NCI-H748 treated with DMSO at 0.1 percent for 48 hours (cell line): Measurements from ENCODE around the gene DRAM1.
"Not testable (repeated sequence)": the region's sequence is repeated elsewhere in the genome, so short reads cannot be mapped to it uniquely, and the experiment has no call there.

Experiments
- DNase-seq: peaks from one replicate; lab custom pipeline; 2025; lab: John Stamatoyannopoulos, UW

The DRAM1 gene

DNA sequence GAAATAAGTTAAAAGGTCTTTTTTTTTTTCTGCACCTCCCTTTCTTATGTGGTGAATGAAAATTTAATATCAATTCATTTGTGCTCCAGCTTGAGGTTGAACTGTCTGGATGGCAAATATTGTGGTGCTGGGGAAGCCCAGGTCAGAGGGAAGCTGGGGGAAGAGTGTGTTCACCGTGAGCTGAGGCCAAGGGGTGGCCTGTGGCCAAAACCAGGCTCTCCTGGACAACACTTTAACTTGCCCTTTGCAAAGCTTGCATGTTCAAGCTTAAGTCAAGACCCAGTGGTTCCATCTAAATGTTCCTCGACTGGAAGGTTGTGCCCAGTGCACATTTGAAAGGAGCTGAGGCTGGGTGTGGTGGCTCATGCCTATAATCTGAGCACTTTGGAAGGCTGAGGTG lies 28.8 kb downstream of the DRAM1 start:
- DNase-seq, result no peak

DNA sequence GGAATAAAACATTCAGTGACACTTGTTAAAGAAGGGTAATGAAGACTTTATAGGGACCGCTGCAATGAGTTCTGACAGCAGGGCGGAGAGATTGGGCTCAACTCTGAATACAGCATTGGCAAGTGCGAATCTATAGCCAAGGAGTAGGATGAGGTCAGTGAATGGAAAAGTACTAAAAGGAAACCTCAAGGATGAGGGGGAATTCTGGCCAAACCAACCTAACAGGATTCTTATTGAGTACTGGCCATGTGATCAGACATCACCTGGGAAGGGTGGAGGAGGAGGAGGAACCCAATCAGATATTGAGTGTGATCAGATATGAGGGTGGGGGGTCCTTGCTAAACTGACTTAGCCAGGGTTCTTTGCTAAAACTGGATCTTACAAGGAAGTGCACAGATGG lies 31.0 kb downstream of the DRAM1 start:
- no peak for DNase-seq

DNA sequence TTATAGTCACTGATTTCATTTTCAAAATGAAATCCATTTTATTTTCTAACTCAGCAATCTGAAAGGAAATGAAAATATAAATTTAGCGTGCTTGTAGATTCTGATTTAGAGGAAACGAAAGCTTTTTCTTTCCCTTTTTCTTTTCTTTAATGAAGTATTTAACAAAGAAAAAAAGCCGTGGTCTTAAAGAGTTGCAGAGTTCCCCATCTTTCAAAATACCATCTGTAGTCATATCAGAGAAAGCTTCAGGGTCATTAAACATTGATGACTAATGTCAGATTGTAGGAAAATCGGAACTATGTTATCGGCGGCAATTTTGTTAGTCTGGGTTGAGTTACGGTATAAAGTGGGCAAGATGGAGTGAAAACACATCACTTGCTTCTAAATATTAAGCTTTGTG lies 32.3 kb downstream of the DRAM1 start:
- DNase-seq, result no peak

DNA sequence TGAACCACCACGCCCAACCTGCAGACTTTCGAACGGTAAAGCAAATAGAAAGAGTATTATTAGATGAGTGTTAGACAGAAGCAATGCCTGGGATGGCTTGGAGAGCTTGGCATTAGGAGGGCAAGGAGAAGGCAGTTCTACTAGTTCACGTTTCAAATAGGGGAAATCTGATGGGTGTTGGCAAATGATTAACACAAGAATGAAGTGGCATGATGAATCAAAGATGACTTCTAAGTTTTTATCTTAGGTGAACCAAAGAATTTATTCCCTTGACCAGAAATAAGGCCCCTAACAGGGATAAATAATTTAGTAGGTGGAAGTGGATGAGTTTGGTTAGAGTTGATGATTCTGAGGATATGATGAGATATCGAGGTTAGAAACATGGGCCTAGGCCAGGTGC lies 38.5 kb downstream of the DRAM1 start:
- no peak for DNase-seq

DNA sequence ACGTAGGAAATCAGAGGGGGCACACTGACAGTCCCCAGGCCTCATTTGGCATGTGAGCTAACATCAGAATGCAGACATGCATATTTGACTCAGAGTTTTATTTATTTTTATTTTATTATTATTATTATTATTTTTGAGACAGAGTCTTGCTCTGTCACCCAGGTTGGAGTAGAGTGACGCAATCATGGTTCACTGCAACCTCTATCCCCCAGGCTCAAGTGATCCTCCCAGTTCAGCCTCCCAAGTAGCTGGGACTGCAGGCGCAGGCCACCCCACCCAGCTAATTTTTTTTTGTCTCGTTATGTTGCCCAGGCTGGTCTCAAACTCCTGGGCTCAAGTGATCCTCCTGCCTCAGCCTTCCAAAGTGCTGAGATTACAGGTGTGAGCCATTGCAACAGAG lies 41.4 kb downstream of the DRAM1 start:
- not testable (repeated sequence) for DNase-seq

DNA sequence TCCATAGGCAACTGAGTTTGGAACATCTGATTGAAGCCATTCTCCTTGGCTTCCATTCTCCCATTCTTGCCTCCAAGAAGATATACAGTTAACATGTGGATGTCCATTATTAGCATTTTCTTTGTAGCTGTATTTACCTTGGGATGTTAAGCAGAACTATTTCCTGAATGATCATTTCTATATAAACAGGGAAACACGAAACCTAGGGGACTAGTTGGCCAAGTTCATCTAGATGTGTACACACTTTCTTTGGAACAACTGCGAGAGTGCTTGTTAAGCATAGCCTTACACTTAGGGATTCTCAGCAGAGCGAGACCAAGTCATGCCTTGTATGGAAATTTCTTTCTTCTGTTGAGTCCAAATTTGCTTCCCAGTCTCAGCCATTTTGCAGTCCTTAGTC lies 42.1 kb downstream of the DRAM1 start:
- DNase-seq, result no peak

DNA sequence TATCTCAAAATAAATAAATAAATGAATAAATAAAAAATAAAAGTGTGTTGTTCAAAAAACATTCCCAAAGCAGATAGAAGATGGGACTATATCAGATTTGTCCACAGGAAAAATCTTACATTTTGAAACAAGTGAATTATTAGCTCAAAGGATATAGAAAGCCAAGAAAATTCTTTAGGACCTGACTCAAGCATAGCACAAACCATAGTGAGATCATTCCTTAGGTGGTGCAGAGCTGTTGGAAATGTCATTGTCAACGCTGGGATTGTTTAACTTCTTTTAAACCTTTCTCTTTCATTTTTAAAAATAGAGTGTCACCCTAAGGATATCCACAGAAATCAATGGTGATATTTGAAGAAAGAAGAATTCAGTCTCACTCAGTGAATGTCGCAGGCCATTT lies 43.5 kb downstream of the DRAM1 start:
- no peak for DNase-seq

DNA sequence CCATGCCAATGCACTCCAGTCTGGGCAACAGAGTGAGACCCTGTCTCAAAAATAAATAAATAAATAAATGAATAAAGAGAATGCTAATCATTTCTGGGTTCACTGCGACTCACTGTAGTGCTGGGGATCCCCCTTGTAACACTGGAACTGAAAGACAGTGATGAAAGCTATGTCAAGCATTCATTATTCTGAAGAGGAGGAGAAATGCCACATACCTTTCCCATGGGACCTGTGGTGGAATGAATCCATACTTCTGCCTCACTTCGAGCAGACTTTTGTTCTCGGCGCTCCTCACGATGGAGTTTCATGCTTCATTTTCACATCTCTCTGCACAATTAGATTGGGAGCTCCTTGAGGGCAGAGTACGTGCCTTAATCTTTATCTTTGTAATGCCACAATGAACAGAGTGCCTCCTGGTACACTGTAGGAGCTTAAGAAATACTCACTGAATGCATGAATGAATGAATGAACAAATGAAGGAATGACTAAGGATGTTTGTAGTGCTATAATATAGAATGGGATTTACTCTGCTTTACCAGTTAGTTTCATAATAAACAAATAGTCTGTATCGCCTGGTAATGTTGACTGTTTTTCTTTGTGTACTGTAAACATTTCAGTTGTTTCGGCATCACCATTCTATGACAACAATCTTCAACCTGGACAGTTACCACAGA lies 45.8 kb downstream of the DRAM1 start:
- DNase-seq, result no peak

DNA sequence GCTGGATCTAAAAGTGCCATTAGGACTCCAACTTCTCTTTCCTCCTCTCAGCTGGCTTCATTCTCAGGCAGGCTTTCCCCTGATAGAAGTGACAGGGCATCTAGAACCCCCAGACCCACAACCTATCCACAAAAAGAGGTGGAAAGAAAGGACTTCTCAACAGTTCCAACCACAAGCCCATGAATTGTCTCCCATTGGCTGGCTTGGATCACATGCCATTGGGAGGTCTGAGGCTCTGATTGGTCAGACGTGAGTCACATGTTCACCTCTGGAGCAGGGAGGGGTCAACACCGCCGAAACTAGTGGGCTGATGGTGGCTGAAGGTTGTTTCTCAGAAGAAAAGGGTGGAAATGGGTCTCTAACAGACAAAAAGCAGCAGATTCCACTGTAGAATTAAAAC lies 47.2 kb downstream of the DRAM1 start:
- no peak for DNase-seq

DNA sequence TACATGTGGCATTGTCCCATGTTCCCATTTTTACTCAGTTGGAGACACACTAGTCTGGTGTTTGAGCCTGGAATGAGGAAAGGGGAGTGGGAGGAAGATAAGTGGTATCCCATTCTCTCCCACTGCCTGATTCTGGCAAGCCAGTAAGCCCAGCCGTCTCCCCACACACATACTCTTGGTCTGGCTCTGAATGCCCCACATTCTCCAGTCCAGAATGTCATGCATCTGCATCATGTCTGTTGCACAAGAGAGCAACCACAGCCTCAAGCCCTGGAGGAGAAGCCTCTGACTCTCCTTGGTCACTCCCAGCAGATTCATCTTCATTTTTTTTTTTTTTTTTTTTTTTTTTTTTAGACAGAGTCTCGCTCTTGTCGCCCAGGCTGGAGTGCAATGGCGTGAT lies 48.0 kb downstream of the DRAM1 start:
- DNase-seq, result no peak

DNA sequence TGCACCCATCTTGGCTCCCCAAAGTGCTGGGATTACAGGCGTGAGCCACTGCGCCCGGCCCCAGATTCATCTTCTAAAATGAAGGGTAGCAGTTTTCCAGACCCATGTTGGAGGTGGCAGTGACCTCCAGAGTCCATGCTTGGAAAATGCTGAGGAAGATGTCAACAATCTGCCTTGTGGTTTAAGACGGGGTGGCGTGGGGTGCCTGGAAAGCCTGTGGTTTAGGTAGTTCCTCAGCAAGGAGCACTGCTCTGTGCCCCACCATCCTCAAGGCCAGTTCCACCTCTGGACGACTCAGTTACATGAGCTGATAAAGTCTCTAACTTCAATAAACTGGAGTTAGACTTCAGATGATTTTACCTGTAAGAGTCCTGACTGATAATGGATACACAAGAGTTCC lies 48.6 kb downstream of the DRAM1 start:
- DNase-seq, result no peak

DNA sequence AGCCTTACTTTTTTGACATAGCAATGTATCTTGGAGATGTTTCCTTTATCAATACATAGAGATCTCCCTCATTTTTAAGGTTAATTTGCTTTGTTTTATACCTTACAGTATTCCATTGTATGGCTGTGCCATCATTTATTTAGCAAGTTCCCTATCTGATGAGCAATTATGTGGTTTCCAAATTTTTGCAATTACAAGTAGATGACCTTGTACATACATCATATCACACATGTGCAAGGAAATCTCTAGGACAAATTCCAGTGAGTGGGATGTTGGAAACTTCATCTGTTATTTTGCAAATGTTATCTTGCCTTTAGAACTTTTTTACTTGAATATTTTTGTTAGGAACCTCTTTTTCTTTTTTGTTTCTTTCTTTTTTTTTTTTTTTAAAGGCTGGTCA lies 49.7 kb downstream of the DRAM1 start:
- DNase-seq, result no peak

DNA sequence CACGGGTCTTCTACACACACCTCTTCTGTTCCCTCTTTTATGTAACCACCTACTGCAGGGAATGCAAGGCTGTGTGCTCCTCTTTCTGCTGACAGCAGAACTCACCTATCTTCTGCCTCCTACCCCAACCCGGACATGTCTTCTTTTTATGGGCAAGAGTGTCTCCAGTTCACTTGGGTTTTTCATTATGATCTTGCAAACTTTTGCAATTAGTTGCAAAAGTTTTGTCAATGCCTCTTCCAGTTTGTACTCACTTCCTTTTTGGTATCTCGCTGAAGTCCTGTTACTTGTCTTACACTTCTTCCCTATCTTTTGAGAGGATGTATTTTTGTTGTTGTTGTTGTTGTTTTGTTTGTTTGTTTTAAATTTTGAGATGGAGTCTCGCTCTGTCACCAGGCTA lies 50.6 kb downstream of the DRAM1 start:
- DNase-seq, result no peak

DNA sequence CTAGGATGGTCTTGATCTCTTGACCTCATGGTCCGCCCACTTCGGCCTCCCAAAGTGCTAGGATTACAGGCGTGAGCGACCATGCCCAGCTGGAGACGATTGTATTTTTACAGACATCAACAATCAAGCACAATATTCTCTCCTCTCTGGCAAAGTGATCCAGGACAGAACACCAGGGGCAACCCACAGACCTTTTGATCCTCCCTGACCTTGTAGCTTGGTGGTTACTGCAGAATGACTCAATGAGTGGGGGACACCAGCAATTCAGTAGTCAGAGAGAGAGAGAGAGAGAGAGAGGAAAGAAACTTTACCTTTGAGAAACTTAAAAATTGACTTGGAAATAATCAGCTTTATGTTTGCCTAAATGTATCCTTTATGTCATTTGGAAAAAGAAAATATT lies 51.2 kb downstream of the DRAM1 start:
- no peak for DNase-seq

DNA sequence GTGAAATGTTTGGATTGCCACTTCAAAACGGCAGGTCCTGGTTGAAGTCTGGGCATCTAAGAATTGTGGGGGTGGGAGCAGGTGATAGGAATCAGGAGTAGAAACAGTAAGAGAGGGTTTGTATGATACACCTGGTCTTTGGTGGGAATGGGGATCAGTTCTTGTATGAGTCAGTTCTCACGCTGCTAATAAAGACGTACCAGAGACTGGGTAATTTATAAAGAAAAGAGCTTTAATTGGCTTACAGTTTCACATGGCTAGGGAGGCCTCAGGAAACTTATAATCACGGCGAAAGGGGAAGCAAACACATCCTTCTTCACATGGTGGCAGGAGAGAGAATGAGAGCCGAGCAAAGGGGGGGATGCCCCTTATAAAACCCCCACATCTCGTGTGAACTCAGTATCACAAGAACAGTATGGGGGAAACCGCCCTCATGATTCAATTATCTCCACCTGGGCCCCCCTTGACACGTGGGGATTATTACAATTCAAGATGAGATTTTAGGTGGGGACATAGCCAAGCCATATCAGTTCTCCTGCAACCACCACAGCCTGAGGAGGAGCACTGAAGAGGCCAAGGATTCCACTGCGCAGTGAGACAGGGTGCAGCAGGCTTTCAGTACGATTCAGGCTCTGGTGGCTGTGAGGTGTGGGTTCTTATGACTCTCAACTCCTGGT lies 52.1 kb downstream of the DRAM1 start:
- no peak for DNase-seq

DNA sequence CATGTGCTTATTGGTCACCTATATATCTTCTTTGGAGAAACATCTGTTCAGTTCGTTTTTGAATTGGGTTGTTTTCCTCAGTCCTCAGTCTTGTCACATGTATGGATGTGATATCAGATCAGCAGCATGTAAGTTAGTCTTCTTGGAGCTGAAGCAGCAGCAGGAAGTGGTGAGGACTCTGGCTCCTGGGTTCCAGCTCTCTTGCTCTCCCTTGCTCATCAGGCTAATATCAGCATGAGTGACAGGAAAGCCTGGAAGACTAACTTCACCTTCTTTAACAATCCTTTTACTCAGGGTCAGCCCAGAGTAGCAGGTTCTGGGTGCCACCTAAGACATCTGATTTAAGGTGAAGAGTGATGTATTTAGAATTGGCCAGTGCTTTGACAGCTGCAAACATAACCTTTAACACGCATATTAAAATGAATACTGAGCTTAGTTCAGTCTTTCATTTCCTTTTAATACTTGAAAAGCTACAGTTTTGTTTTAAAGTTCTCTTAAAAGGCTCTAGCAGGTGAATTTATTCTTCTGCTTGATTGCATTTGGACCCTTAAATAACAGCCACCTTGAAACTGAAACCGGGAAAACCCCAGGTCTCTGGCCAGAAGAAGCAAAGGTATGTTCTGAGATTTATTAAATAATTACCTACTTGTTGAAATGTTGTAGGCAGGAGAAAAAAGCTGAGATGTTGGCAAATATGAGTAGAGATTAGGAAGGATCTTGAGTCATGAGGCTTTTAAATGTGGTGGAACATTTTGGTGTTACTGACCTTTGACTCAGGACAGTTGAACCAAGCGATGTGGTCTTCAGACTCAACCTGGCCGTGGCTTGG lies 54.3 kb downstream of the DRAM1 start:
- DNase-seq, result no peak

DNA sequence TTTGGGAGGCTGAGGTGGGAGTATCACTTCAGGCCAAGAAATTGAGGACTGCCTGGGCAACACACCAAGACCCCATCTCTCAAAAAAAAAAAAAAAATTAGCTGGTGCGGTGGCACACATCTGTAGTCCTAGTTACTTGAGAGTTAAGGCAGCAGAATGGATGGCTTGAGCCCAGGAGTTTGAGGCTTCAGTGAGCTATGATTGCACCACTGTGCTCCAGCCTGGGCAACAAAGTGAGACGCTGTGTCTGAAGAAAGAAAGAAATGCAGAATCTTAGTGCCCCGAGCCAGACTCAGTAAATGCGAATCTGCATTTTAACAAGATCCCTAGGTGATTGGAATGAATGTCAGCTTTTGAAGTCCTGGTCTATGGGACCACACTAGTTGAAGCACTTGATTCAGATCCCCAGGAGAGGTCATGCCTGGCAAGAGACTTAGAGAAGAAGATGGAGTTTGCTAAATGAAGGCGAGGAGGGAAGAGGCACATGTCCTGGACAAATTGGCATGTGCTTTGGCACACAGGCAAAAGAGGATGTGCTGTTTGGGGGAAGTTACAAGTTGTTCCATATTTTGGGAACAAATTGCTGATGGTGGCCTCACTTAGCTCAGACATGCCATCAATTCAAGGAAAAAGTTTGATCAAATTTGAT lies 56.6 kb downstream of the DRAM1 start:
- DNase-seq, result no peak

DNA sequence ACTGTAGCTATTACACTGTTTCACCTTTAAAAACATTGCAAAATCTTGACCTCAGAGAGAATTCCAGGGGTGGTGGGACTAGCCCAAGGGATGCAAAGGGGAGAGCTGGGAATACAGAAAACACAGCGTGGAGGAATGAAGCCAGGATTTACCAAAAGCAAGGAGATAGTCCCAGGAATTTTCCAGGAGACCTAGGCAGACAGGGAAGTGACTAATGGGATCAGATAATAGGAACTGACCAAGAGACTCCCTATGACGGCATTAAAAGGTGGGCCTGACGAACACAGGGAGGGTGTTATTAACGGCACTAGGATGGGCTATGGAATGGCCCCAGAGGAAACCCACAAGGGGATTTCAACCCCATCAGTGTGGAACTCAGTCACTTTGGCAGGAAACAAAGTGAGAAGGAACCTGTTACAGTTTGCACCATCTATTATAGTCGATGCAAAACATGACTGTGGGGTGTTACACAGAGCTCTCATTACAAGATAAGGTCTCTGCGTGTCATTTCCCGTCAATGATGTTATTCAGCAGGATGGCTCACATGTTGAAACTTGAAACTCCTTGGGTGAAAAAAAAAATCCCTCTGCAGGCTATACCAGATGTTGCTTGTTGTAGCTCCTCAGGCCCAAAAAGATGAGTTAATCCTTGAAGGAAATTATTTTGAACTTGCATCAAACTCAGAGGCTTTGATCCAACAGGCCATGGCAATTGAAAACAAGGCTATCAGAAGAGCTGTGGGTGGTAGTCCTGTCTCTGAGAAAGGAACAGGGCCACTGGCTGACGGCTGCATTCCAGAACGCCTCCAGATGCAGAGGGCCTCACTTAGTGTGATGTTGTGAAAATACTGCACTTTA lies 58.7 kb downstream of the DRAM1 start:
- DNase-seq, result no peak

DNA sequence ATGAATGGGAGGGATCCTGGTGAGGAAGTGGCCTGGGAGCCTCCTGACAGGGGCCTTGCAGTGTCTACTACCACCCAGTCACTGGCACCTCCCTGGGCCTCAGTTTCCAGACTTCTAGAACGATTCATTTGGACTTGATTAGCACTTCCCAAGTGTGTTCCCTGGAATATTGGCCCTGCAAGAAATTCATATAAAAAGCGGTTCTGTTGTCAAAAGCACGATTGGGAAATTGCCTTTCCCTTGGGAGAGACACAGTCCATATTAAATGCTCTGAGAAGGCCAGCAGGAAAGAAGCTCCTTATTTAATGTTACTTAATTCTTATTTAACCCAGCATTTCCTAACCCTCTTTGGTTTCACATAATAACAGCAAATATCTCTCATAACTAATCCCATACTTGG lies 61.9 kb downstream of the DRAM1 start:
- no peak for DNase-seq

DNA sequence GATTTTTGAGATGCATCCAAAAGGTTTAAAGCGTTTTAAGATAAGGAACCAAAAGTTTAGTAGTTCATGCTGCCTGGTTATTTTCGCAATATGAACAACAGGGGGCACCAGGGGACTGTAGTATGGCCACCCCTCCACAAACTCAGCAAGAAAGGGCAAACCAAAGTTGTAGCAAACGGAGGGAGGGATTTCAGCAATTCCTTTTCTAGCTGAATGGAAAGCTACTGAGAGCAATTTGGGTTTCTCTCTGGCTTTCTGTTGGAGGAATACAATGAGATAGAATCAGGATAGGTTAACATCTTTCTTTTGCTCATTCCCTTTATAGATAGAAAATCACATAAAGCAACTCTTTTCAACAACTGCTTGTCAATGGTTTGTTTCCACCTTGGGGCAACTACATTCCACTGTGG lies 62.5 kb downstream of the DRAM1 start:
- peak; percentile 36 for DNase-seq

DNA sequence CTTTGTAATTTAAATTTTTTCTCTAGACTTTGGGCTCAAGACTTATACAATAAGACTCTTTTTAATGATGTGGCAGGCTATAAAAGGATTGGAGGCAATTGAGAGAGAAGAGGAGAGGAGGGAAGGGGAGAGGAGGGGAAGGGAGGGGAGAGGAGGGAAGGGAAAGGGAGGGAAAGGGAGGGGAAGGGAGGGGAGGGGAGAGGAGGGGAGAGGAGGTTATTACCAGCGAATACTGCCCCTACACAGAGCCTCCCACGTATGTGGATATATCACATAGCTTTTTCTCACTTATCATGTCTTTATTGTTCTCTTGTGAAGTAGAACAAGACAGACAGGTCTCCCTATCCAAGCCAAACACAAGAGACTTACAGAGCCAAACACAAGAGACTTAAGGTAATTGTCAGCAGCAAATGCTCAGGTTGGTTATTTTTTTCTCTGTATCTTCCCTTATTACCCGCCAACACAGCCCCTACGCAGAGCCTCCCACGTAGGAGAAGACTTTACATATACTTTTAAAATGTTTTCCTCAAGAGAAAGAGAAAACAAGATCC lies 63.1 kb downstream of the DRAM1 start:
- no peak for DNase-seq
